Measurements from ENCODE around the gene NDE1.
"Not testable (repeated sequence)": the region's sequence is repeated elsewhere in the genome, so short reads cannot be mapped to it uniquely, and the experiment has no call there.

NDE1 gene

GRCh38 chr16:15653227-15653626 is 3.2 kb downstream of the NDE1 start:
- no peak for DNase-seq

DNA sequence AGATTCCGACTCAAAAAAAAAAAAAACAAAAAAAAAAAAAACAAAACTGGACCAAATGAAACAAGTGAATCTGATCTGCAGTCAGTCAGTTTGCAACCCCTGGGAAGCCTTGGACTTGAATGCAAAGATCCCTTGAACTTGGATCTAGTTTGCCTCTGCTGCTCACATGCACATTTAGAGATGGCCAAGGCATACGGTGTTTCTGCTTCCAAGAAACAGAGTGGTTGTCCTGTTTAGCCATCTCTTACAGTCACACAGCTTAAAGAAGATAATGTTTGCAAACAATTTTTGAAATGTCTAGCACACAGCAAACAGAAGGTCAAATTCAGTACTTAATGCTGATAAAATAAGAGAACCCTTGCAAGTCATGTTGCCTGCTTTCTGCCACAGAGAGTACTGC is 4.5 kb downstream of the NDE1 start:
- no peak for DNase-seq

DNA sequence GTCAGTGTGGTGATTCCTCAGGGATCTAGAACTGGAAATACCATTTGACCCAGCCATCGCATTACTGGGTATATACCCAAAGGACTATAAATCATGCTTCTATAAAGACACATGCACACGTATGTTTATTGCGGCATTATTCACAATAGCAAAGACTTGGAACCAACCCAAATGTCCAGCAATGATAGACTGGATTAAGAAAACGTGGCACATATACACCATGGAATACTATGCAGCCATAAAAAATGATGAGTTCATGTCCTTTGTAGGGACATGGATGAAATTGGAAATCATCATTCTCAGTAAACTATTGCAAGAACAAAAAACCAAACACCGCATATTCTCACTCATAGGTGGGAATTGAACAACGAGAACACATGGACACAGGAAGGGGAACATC is 5.5 kb downstream of the NDE1 start:
- not testable (repeated sequence) for DNase-seq

- DNase-seq = no peak
Observed at GRCh38 chr16:15658149-15658548, 8.1 kb downstream of the NDE1 start.

GRCh38 chr16:15658556-15658955 is 8.5 kb downstream of the NDE1 start:
- DNase-seq = no peak

- DNase-seq = no peak
Observed at GRCh38 chr16:15660203-15660601, 10.2 kb downstream of the NDE1 start.

GRCh38 chr16:15665107-15665506 is 15.1 kb downstream of the NDE1 start:
- DNase-seq = no peak

DNA sequence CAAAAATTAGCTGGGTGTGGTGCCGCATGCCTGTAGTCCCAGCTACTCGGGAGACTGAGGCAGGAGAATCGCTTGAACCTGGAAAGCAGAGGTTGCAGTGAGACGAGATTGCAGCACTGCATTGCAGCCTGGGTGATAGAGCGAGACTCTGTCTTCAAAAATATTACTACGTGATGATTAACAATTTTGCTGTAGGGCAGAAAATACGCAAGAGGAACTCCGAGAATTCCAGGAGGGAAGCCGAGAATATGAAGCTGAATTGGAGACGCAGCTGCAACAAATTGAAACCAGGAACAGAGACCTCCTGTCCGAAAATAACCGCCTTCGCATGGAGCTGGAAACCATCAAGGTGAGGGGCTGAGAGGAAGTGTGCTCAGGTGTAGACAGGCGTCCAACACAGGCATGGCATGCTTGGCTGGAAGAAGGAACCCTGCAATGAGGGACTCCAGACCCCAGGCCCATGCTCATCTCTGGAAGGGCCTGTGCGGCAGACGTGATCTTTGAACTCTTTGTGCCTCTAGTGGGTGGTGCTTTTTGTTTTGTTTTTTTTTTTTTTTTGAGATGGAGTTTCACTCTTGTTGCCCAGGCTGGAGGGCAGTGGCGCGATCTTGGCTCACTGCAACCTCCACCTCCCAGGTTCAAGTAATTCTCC is 17.2 kb downstream of the NDE1 start:
- no peak for DNase-seq

GRCh38 chr16:15671530-15672117 is 21.6 kb downstream of the NDE1 start:
- DNase-seq = no peak

- not testable (repeated sequence) for DNase-seq
Observed at GRCh38 chr16:15672127-15672513, 22.1 kb downstream of the NDE1 start.

DNA sequence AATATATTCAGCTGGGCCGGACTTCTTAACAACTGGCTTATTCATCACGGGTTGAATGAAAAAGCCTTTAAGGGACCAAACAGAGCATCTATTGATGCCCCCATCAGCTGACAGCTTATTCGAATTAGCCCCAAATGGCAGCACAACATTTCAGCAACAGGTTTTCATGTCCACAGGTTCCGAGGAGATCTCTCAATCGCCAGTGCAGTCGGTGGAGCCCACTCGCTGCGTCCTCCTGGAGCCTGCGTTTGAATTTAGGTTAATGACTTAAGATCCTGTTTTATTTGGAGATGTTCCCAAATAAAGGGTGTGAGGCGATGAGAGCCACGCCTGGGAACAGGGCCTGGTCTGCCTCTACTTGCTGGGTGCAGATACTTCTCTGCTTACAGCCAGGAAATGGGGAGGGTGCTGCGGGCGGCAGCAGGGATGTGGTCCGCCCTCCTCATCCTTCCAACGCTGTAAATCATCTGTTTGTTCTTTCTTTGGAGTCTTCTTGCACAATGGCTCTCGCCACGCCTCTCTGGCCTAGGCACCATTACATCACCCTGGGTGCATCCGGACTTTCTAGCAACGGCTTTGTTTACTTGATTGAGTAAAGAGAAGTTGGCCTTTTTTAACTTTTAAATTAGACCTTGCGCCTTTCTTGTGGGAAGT is 22.6 kb downstream of the NDE1 start:
- DNase-seq = peak; percentile 99

GRCh38 chr16:15674571-15674970 is 24.5 kb downstream of the NDE1 start:
- no peak for DNase-seq

GRCh38 chr16:15676506-15676905 is 26.5 kb downstream of the NDE1 start:
- DNase-seq = no peak

DNA sequence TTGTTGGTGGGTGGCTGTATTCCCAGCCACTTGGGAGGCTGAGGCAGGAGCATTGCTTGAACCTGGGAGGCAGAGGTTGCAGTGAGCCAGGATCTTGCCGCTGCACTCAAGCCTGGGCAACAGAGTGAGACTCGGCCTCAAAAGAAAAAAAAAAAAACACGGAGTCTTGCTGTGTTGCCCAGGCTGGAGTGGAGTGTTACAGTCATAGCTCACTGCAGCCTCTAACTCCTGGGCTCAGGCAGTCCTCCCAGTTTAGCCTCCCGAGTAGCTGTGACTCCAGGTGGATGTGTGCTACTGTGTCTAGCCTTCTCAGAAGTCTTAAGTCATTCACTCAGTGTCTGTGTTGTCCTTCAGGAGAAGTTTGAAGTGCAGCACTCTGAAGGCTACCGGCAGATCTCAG is 27.4 kb downstream of the NDE1 start:
- DNase-seq = no peak

DNA sequence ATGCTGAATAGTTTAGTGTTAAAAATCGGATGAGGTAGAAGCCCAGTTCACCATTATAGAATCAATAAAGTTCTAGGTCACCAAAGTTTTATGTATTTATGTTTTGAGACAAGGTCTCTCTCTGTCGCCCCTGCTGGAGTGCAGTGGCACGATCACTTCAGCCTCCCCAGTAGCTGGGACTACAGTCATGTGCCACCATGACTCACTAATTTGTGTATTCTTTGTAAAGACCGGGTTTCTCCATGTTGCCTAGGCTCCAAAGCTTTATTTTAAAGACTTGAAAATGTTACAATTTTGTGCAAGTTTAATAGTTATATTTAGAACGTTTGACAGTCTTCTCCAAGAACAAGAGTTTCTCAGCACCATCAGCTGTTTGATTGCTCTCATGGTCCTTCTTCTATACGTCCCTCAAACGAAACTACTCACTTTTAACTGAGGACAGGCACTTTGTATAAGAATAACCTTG is 32.1 kb downstream of the NDE1 start:
- DNase-seq = peak; percentile 82

DNA sequence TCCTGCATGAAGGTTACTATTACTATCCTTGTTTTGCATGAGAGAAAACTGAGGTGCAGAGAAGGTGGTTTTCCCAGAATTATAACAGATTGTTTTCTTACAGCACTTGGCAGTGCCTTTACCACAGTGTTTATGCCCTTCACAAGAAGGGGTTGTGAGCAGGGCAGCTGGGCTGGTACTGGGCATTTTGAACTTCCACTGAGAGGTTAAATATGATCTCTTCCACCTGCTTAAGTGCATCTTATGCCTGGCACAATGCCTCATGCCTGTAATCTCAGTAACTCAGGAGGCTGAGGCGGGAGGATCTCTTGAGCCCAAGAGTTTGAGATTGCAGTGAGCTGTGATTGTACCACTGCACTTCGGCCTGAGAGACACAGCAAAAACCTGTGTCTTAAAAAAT is 36.2 kb downstream of the NDE1 start:
- DNase-seq = no peak

GRCh38 chr16:15689290-15689689 is 39.2 kb downstream of the NDE1 start:
- no peak for DNase-seq

DNA sequence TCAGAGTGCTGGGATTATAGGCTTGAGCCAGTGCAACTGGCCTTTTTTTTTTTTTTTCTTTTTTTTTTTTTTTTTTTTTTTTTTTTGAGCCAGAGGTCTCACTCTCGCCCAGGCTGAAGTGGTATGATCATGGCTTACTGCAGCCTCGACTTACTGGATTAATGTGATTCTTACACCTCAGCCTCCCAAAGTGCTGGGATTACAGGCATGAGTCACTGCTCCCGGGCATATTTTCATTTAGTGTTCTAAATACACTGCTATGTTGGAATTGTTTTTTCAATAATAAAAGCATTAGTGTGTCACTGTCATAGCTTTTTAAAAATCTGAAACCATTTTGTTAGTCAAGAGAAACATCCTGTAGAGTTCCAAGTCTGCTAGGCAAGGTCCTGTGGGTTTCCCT is 40.3 kb downstream of the NDE1 start:
- no peak for DNase-seq

DNA sequence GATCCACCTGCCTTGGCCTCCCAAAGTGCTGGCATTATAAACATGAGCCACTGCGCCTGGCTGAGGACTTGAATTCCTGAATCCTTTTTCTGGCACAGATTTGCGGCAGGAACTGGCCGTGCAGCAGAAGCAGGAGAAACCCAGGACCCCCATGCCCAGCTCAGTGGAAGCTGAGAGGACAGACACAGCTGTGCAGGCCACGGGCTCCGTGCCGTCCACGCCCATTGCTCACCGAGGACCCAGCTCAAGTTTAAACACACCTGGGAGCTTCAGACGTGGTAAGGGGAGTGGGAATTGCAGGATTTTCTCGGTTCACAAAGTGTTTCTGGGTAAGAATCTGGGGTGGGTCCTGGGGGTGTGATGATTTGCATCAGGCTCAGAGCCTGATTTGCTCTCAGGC is 41.0 kb downstream of the NDE1 start:
- DNase-seq = no peak

DNA sequence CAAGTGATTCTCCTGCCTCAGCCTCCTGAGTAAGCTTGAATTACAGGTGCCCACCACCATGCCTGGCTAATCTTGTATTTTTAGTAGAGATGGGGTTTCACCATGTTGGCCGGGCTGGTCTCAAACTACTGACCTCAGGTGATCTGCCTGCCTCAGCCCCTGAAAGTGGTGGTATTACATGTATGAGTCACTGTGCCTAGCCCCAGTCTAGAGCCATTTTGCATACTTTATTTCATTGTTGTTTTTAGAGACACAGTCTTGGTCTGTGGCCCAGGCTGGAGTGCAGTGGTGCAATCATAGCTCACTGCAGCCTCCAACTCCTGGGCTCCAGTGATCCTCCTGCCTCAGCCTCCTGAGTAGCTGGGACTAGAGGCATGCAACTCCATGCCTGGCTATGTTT is 42.5 kb downstream of the NDE1 start:
- not testable (repeated sequence) for DNase-seq

DNA sequence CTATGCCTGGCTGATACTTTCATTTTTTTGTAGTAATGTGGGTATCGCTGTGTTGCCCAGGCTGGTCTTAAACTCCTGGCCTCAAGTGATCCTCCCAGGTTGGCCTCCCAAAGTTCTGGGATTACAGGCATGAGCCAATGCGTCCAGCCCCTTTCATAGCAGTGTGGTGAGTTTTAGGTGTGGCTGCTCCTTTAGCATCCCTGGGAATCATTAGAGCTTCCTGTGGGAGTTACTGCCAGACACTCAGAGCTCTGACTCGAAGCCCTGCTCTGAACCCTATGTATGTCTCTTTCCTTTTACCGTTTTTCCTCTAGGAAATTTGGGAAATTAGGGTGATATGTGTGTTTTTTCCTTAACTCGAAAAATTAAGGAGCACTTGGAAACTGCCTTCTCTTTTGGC is 44.5 kb downstream of the NDE1 start:
- DNase-seq = no peak

GRCh38 chr16:15699819-15700218 is 49.8 kb downstream of the NDE1 start:
- DNase-seq = no peak

GRCh38 chr16:15701367-15701766 is 51.3 kb downstream of the NDE1 start:
- DNase-seq = no peak

Measured in MV-4-11 (cell line).